8988T (cell line): Measurements from ENCODE around the gene MDFIC.

Experiments used
- DNase-seq: peaks from one replicate; pipeline ENCODE4 v3.0.0; 2011

The MDFIC gene

GRCh38 chr7:115043605-115044004, 121.7 kb downstream of the MDFIC start:
- DNase-seq = no peak

DNA sequence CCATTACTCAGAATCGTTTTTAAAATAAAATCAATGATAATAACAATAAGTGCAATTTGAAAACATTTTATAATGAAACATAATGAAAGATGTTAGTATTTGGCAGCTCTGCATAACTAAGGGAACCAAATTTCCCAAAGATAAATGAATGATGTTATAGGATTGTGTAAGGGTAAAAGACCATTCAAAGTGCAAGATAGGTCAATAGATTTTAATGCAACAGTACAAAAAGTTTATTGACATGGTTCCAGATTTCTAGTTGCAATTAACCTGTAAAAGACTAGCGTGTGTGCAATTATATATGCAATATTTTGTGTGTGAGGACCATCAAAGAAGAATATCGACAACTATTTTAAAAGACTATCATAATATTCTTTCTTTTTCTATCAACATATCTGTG, 122.3 kb downstream of the MDFIC start:
- DNase-seq = no peak

- DNase-seq = no peak
These were observed 126.2 kb downstream of the MDFIC start for GRCh38 chr7:115047958-115048720.

DNA sequence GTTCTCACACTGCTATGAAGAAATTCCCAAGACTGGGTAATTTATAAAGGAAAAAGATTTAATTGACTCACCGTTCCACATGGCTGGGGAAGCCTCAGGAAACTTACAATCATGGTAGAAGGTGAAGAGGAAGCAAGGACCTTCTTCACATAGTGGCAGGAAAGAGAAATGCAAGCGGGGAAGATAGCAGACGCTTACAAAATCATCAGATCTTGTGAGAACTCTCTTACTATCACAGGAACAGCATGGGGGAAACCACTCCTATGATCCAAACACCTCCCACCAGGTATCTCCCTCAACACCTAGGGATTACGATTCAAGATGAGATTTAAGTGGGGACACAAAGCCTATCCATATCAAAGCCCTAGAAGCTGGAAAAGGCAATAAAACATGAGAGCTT, 130.8 kb downstream of the MDFIC start:
- no peak for DNase-seq

DNA sequence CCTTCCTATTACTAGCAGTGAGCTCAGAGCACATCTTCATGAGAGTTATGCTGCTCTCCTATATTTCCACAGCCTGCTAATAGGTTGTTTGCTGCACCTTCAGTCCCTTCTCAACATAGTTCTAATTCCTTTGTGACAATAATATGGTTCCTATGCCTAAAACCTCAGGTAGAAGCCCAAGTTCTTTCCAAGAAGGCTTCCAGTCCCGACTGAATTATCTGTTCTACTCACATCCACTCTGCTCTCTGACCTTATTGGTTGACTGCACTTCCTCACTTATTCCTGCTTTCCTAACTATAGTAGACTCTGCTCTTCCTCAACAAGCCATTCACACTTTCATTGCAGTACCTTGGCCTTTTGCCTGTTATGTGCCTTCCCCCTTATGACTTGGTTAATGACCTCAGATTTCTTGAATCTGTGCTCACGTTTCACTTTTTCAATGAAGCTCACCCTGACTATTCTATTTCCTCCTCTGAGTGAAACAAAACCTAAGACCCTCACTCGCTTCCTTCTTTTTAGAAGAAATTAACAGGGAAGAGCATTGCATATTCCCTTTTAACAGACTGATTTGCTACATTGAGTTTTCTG, 132.7 kb downstream of the MDFIC start:
- no peak for DNase-seq

DNA sequence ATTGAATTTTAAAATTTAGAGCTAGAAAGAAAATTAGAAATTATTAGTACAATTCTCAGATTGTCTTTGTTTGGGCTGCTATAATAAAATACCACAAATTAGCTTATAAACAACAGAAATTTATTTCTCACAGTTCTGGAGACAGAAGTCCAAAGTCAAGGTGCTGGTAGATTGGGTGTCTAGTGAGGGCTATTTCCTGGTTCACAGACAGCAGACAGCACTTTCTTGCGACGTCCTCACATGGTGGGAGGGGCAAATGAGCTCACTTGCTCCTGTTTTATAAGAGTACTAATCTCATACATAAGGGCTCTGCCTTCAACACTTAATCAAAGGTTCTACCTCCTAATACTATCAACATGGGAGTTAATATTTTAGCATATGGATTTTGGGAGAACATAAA, 134.1 kb downstream of the MDFIC start:
- DNase-seq = no peak

GRCh38 chr7:115058726-115059125, 136.8 kb downstream of the MDFIC start:
- no peak for DNase-seq

DNA sequence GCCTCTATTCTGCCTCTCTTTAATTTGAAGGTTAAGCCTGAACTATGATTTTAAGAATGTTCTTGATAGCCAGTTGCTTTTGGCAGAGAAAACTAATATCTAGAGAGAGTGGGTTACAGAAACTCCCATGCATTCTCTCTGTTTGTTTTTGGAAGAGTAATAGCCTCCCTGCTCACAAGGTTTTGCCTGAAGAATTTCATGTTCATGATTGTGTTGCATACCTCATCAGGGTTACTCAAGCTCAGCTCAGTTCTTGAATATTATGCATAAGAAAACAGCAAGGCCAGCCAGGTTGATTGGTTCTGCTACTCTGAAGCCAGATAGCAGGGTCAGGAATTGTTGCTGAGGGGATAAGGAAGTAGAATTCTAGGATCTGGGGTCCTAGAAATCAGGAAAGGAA, 137.4 kb downstream of the MDFIC start:
- no peak for DNase-seq

GRCh38 chr7:115060095-115060870, 138.4 kb downstream of the MDFIC start:
- no peak for DNase-seq

- DNase-seq = no peak
These were observed 144.2 kb downstream of the MDFIC start for GRCh38 chr7:115066050-115066449.

DNA sequence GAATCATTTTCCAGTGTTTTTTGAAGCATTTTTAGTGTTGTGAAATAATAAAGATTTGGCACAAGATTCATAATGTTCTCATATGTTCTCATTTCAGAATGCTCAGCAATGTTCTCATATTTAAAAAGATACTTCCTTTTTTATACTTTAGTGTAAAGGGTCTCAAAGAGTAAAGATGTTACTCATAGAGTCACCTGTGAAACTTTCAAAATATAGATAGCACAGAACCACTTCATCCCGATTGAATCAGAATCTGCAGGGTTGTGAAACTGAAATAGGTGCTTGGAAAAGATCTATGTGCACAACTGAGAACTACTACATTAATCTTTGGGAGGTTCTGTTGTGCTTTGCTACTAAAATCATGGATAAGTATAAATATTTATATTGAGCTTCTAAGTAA, 144.7 kb downstream of the MDFIC start:
- no peak for DNase-seq

DNA sequence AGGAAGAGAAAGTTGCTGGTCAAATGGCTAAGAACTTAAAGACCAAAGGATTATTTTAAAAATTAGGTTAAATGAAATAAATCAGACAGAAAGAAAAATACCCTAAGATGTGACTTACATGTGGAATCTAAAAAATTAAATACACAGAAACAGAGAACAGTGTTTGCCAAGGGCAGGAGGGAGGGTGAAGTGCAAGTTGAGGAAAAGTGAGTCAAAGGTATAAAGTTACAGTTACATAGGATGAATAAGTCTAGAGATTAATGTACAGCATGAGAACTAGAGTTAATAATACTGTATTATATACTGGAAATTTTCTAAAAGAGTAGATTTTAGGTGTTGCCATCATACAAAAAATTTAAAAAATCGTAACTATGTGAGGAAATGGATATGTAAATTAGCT, 146.3 kb downstream of the MDFIC start:
- no peak for DNase-seq
